ENCODE measurements around the gene MYPN. TPM values are rescaled to one million over a fixed set of nuclear protein-coding genes. Genes with fewer than 3 reads are reported as not detected.
"Not testable (repeated sequence)": the region's sequence is repeated elsewhere in the genome, so short reads cannot be mapped to it uniquely, and the experiment has no call there.

MYPN gene
- polyA plus RNA-seq, 4 donors = 0.04 to 0.07 (median 0.05) TPM; not detected in 1

DNA sequence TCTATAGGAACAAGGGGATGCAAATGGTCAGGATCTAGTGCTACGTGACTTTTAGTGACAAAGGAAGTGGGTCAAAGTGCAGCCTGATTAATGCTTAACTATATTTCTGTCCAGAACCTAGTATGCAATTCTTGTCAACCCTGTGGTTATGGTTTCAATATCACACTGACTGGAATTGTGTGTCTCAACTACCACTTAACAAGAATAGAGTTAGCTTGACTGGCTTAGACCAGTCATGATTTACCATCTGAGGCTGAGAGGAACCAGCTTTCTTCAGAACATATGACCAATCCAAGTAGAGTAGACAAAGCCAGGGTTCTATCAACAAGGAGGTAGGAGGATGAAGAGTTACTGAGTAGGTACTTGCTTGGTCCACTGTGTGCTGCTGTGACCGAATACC, 54.4 kb downstream of the MYPN start:
- DNase-seq (ENCODE audit: low read depth in 4 of 4, low spot score in 3 of 4) = no peak

DNA sequence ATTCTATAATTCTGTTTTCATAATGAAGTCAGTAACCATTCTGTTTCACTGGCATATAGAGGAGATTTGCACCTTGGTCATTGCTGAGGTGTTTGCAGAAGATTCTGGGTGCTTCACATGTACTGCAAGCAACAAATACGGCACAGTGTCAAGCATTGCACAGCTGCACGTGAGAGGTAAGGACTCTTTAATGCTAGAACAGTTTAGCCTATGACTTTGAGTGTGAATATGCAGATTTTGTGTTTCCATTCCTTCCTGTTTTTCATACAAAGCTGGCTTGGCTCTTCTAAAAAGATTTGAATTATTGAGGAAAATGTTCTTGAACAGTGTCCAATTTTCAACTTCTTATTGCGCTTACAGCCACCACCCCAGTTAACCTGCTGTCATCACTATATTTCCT, 56.4 kb downstream of the MYPN start:
- no peak for DNase-seq (ENCODE audit: low read depth in 4 of 4, low spot score in 3 of 4)

DNA sequence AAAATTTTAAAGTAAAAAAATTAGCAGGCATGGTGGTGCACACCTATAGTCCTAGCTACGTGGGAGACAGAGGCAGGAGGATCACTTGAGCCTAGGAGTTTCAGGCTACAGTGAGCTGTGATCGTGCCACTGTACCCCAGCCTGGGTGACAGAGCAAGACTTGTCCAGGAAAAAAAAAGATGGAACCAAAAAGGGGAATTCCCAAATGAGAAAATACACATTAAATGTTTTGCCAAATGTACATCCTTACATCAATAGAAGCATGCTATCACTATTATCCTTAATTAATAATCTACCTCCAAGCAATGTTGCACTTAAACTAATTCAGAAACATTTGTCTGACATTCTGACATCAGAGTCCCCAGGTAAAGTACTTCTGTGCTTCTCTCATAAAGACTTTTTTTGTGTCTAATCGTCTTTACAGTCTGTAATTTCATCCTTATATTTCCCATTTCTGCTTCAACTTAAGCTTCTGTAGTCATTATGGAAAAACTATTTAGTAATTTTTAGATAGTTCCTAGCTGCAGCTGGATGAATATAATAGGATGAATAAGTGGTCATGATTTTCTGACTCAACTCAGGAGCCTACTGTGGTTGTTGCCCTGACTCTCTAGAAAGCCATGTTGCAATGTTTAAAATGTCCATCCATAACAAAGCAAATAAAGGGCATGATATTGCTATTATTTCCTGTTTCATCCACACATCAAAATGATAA, 57.7 kb downstream of the MYPN start:
- DNase-seq (ENCODE audit: low read depth in 4 of 4, low spot score in 3 of 4) = no peak

DNA sequence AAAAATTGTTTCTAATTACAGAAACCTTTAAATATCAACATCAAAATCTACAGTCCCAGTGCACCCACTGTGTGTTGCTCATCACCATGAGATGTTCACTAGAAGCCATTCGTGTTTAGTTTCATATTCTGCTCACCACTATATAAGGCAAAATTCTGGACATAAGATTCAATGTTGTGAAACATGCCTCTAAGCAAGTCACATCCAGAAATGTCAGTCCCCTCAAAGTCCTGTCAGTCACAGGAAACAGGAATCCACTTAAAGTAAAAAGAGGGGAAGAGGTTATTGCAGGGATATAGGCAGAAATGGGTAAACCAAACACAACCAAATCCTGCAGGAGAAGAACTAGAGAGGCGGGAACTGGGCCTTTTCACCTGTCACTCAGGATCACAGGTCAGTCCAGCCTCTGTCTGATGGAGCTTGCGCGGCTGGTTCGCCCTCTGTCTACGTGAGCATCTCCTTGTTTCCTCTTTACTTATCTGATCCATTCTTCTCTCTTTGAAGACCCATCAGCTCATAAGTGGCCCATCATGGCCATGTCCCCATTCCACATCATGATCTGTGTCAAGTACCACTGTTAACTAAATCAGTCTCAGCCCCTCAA, 58.4 kb downstream of the MYPN start:
- no peak for DNase-seq (ENCODE audit: low read depth in 4 of 4, low spot score in 3 of 4)

DNA sequence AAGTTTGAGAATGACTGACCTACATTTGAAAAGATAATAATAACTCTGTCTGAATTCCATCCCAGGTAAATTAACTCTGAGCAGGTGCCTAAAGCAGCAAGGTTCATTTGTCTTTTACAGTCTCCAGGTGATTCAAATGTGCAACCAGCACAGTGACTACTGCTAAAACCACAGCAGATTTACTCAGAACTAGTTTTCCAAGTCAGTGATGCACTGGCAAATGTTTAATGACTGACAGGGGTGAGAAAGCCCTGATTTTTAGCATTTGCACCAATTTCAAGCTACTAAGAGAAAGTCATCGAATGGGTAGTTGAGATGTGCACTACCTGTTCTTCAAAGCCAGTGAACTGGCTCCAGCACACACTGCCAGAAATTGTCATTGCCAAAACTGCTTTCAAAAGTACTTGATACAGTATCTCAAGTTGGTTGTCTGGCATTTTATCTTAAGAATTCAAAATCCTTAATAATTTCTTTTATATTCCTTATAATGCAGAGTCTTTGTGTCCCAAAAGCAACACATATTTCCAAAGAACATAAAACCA, 62.3 kb downstream of the MYPN start:
- no peak for DNase-seq (ENCODE audit: low read depth in 4 of 4, low spot score in 3 of 4)

DNA sequence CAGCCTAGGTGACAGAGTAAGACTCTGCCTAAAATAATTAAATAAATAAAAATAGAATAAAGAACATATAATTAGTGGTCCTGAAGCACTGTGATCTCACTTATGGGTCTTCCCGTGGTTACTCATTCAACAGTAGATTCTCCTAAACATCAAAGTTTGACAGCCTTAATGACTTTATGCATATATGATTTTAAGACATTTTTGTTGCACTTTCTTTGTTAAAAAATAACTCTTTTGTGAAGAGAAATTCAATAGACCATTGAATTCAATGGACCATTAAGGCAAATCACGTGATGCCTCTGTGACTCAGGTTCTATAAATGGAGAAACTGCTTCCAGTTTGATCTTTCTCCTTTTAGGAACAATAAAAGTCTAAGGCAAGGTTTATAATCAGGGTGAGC, 63.0 kb downstream of the MYPN start:
- DNase-seq (ENCODE audit: low read depth in 4 of 4, low spot score in 3 of 4) = no peak

DNA sequence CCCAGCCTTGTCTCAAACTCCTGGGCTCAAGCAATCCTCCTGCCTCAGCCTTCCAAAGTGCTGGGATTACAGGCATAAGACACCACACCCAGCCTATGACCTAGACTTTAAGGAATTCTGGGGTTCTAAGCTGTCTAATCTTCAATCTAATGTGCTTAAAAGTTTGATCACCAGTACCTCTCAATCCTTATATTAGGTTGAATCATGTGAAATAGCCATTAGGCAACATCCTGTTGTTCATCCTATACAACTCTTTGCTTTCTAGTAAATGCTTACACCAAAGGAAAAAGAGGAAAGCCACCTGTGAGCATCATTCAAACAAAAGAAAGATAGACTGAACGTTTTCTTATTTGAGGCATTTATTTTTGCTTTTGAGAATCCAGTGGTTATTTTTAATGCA, 66.7 kb downstream of the MYPN start:
- DNase-seq (ENCODE audit: low read depth in 4 of 4, low spot score in 3 of 4) = no peak

DNA sequence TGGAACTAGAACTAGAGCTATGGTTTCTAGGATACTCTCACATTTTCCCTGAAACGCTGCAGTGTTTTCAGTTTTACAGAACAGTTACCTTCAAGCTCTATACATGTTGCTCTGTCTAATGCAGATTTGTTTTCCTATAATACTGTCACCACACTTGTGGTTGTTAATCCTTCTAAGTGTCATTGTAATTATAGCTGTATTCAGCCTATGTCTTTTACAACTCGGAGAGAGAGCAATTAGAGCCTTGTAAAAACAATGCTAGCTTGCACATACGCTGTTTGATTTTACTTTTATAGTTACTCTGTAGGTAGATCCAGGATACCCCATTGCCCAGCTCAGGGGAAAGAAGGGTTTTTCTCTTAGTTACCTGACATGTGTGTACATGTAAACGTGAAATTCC, 67.5 kb downstream of the MYPN start:
- DNase-seq (ENCODE audit: low read depth in 4 of 4, low spot score in 3 of 4) = no peak

DNA sequence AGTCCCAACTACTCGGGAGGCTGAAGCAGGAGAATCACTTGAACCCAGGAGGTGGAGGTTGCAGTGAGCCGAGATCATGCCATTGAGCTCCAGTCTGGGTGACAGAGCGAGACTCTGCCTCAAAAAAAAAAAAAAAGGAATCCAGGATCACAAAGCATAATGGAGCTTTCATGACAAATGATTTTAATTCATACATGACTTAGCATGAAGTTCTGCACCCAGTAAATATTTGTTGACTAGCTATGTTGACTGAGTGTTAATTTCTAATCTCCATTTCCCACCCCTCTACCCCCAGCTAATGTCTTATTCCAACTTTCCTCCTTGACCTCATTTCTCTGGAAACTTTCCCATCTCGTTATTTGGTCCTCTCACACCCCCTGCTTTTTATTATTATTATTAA, 69.3 kb downstream of the MYPN start:
- DNase-seq (ENCODE audit: low read depth in 4 of 4, low spot score in 3 of 4) = no peak

DNA sequence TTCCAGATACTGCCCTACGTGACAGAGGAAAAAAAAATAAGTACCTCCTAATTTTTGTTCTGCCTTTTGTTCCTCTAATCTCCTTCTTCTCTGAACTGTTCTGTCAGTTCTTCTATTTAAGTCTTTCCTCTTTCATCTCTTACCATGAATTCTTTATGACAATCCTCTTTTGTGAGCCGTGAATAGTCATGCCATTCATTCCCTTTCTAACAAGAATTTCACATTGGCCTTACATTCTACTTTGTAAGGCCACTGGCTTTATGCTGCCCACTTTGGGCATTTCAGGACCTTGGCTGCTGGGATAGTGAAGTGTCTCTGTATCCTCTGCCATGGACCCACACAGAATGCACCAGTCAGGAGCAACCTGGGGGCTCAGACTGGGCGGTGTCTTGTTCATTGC, 69.7 kb downstream of the MYPN start:
- no peak for DNase-seq (ENCODE audit: low read depth in 4 of 4, low spot score in 3 of 4)

DNA sequence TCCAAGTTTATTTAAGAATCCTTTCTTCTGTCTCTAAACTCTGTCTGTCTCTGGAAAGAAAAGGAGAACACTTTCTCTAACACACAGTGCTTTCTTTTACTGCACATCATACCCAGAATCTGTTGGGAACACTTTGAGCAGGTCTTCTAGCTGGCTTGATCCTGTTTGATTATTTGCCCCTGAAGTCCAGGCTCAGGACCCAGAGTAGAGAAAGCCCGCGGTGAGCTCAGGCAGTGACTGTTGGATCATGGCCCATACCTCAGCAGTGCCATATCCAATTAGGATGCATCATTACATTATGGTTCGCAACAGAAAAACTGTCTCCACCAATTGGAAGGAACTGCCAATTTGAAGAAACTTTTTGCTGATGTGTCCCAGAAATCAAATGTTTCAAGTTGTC, 71.2 kb downstream of the MYPN start:
- no peak for DNase-seq (ENCODE audit: low read depth in 4 of 4, low spot score in 3 of 4)

DNA sequence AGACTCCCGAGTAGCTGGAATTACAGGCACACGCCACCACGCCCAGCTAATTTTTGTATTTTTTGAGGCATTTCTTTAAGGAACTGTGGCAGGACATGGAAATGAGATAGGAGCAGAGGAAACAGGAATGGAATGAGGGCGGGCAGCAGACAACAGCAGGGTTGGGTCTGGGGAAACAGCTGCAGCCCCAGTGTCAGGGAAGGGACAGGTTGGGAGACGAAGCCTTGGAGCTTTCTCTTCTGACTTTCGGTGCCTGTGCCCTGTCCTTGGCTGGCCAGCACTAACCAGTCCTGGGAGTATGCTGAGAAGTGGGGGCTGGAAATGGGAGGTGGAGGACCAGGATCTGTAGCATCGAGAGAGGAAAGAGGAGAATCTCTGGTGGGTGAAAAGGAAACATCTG, 75.3 kb downstream of the MYPN start:
- no peak for DNase-seq (ENCODE audit: low read depth in 4 of 4, low spot score in 3 of 4)

DNA sequence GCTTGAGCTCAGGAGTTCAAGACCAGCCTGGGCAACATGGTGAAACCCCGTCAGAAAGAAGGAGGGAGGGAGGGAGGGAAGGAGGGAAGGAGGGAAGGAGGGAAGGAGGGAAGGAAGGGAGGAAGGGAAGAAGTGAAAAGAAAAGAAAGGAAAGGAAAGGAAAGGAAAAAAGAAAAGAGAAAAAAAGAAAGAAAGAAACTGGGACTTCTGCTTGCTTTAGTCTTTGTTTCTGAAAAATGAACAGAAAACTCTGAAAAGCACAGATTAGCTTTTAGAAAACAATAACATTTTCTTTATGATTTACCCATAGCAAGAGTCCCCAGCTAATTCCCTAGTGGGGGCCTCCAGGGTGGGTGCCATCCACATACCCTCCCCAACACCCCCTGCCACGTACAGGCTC, 75.8 kb downstream of the MYPN start:
- no peak for DNase-seq (ENCODE audit: low read depth in 4 of 4, low spot score in 3 of 4)

DNA sequence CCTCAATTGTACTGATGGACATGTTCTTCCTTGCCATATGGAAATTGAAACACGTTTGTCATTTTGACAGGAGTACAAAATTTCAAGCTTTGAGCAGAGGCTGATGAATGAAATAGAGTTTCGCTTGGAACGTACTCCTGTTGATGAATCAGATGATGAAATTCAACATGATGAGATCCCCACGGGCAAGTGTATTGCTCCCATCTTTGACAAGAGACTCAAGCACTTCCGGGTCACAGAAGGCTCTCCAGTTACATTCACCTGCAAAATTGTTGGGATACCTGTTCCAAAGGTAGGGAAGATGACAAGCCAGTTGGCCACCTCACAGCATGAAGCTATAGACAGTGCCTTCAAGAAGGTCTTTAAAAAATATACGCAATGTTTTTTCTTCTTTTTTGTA, 79.5 kb downstream of the MYPN start:
- DNase-seq (ENCODE audit: low read depth in 4 of 4, low spot score in 3 of 4) = no peak

DNA sequence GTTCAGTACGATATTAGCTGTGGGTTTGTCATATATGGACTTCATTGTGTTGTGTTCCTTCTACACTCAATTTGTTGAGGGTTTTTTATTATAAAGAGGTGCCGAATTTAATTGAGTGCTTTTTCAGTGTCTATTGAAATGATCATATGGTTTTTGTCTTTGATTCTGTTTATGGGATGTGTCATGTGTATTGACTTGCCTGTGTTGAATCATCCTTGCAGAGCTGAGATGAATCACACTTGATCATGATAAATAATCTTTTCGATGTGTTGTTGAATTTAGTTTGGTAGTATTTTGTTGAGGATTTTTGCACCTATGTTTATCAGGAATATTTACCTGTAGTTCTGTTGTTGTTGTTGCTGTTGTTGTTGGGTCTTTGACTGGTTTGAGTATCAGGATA, 82.8 kb downstream of the MYPN start:
- no peak for DNase-seq (ENCODE audit: low read depth in 4 of 4, low spot score in 3 of 4)

DNA sequence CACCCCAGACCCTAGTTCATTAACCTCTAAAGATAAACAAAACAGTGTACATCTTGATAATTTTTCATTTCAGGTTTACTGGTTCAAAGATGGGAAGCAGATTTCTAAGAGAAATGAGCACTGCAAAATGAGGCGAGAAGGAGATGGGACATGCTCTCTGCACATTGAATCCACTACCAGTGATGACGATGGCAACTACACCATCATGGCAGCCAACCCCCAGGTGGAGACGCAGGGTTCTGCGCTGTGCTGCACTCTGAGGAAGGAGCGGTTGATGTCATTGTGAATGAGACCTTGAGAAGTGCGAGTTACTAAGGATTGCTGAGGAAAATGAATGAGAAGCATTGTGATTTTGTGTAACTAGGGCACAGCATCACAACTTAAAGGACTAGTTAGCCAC, 85.0 kb downstream of the MYPN start:
- no peak for DNase-seq (ENCODE audit: low read depth in 4 of 4, low spot score in 3 of 4)

DNA sequence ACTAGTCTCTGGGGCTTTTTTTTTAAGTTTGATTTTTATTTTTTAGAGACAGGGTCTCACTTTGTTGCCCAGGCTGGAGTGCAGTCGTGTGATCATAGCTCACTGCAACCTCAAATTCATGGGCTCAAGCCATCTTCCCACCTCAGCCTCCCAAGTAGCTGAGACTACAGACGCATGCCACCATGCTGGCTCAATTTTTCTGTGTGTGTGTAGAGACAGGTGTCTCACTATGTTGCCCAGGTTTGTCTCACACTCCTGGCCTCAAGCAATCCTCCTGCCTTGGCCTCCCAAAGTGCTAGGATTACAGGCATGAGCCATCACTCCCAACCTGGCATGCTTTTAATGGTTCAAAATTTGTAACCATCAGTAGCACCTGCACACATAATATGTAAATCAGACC, 86.5 kb downstream of the MYPN start:
- not testable (repeated sequence) for DNase-seq (ENCODE audit: low read depth in 4 of 4, low spot score in 3 of 4)

DNA sequence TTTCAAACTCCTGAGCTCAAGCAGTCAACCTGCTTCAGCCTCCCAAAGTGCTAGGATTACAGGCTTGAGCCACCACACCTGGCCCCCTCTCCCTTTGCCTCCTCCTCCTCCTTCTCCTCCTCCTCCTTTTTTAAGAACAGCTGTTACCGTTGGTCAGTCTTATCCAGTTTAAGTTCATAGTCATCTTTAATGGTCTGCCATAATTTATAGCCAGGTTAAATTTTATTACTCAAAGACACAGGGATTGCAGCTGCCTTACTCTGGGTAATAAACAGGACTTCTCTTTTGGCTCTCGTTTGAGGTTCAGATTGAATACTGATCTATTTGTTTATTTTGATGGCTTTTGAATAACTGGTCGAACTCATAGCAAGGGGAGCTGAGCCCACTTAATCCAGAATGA, 87.4 kb downstream of the MYPN start:
- DNase-seq (ENCODE audit: low read depth in 4 of 4, low spot score in 3 of 4) = no peak

DNA sequence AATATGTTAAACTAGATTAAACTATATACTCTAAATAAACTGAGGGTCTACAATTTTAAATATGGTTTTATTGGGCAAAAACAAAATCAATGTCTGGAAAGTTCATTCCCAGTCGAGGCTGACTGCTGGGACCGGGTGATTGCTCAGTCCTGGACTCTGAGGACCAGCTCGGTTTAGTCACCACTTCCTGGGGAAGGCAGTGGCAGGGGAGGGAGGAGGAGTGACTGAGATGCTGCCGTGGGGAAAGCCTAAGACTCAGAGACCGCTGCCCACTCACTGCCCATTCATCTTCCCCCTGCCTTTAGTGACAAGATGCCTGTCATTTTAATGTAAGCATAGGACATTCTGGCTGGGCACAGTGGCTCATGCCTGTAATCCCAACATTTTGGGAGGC, 93.7 kb downstream of the MYPN start:
- DNase-seq (ENCODE audit: low read depth in 4 of 4, low spot score in 3 of 4) = no peak

DNA sequence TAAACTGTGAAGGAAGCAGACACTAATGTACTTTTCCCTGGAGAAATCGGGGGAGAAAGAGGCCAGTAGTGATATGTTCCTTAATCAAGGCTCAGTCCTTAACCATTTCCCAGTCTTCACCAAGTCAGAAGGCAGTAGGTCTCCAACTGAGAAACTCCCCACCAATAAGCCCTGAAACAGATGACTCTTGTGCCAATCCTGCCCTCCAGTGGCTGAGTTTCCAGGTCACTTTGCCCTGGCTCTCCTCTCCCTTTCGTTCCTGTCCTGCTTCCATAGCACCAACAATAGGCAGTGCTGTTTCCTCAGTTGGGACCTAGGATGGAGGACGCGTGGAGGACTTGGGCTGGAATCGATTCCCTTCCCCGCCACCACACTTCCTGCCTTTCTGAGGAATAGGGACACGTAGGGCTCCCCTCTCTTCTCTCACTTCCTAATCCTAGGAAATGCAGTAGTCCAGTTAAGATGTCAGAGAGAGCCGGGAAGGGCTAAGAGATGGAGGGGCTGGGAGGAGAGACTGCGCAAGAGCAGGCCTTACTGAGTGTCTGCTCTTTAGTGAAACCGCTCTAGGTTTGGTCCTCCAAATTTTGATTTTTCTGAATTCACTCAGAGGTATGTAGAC, 99.2 kb downstream of the MYPN start:
- DNase-seq (ENCODE audit: low read depth in 4 of 4, low spot score in 3 of 4) = no peak

DNA sequence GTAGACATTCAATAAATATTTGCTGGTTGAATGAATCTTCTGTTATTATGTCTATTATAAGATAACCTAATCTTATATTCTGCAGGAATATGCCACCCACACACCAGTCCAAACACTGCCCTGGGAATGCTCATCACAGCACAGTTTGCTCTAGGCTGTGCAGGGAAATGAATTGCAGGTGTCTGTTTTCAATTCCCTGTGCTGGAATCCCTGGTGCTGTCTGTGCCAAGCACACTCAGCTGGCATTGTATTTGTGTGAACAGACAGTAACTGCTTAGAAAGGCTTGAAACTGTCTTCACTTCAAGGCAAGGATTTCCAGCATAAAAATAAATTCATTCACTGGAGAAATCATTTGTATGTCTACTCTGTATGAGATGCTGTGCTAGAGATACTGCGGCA, 102.4 kb downstream of the MYPN start:
- no peak for DNase-seq (ENCODE audit: low read depth in 4 of 4, low spot score in 3 of 4)

DNA sequence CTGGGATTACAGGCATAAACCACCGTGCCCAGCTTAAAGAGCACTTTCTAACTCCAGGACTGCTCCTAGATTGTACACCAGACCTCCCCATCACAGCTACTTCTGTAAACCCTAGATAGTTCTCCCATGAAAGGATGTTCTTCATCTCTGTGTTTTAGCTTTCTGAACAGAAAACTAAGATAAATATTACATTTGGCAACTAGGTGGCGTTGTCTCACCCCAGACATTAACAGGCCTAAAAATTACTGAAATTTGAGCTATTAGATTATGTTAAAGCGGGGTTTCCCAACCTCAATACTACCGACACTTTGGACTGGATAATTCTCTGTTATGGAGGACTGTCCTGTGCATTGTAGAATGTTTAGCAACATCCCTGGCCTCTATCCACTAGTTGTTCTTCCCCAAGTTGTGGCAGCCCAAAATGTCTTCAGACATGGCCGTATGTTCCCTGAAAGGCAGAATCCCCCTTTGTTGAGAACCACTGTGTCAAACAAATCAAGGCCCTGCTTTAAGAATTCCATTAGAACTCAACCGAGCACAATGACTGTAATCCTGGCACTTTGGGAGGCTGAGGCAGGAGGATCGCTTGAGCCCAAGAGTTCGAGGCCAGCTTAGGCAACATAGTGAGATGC, 103.5 kb downstream of the MYPN start:
- DNase-seq (ENCODE audit: low read depth in 4 of 4, low spot score in 3 of 4) = no peak

All from right renal pelvis (tissue), 4 donors.